Cardiac fibroblast (primary cell): ENCODE results near the gene LURAP1L.

Experiments
- DNase-seq, 2 donors: peaks; one replicate each; pipeline versions ENCODE4 v3.0.0 to v3.0.0-alpha.2; 2010; ENCODE audit warnings: low read depth in 2 of 2
- H3K4me3 ChIP-seq, 2 donors: replicated peaks in 1 of 2; 1 replicate in 1 of 2; 2 replicates in 1 of 2; pipeline ENCODE4 v1.5.1; 2011; ENCODE audit warnings: low read depth in 2 of 2, low read length in 2 of 2, mild to moderate bottlenecking in 2 of 2, moderate library complexity in 1 of 2
- TF ChIP-seq, protein P1 (sequence below): IDR thresholded peaks from one replicate; pipeline ENCODE4 v1.5.1; 2011; ENCODE audit warnings: low read depth, mild to moderate bottlenecking, low read length, inconsistent platforms

The LURAP1L gene

GRCh38 chr9:12784461-12785259 lies 9.8 kb downstream of the LURAP1L start:
- DNase-seq = peak; percentile 58 to 97
- no peak overlapping the region for H3K4me3 ChIP-seq
- TF ChIP-seq, protein P1, sequence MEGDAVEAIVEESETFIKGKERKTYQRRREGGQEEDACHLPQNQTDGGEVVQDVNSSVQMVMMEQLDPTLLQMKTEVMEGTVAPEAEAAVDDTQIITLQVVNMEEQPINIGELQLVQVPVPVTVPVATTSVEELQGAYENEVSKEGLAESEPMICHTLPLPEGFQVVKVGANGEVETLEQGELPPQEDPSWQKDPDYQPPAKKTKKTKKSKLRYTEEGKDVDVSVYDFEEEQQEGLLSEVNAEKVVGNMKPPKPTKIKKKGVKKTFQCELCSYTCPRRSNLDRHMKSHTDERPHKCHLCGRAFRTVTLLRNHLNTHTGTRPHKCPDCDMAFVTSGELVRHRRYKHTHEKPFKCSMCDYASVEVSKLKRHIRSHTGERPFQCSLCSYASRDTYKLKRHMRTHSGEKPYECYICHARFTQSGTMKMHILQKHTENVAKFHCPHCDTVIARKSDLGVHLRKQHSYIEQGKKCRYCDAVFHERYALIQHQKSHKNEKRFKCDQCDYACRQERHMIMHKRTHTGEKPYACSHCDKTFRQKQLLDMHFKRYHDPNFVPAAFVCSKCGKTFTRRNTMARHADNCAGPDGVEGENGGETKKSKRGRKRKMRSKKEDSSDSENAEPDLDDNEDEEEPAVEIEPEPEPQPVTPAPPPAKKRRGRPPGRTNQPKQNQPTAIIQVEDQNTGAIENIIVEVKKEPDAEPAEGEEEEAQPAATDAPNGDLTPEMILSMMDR = no peak

DNA sequence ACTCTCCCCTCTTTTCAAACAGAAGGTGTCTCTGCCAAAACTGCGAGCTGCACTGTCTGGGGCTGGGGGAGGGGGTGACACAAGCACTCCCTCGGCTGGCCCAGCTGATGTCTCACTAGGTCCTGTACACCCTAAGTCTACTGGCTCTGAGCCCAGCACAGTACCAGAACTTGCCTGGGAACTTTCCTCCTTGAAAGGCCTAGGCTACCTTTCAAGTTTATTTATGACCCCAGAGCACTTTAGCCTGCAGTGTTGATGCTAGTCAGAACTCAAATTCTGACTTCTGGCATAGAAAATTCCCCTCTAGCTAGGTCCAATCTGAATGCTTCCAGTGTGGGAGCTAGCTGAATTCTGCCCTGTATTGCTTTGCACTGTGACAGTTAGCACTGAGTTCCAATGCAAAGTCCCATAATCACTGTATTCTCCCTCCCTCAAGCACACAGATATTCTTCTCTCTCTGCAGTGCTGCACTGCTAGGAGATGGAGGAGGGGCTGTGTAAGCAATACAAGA lies 10.5 kb downstream of the LURAP1L start:
- DNase-seq = peak; percentile 28 to 50
- TF ChIP-seq, protein P1 = no peak
- H3K4me3 ChIP-seq = no peak overlapping the region

DNA sequence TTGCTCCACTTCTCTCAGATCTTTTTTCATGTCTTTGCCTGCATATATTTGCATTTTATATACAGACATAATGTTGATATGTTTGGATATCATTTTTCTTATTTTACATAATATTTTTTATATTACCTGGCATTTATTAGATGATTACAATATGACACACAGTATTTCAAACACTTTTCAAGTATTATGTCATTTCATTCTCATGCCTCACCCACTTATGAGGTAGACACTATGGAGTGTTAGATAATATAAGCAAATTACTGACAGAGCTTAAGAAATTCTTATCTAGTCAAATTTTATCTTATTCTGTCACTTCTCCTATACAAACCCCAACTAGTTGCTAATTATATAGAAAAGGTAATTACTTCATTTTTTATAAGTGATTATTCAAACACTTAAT lies 11.1 kb downstream of the LURAP1L start:
- no peak for DNase-seq
- TF ChIP-seq, protein P1 = no peak
- H3K4me3 ChIP-seq = no peak overlapping the region

- TF ChIP-seq, protein P1 = no peak
These were observed 15.2 kb downstream of the LURAP1L start for GRCh38 chr9:12790001-12790400.

GRCh38 chr9:12790883-12791282 lies 16.1 kb downstream of the LURAP1L start:
- H3K4me3 ChIP-seq = no peak overlapping the region
- no peak for DNase-seq
- TF ChIP-seq, protein P1 = no peak

More at GRCh38 chr9:12790001-12790400, 15.2 kb downstream of the LURAP1L start:
- no peak overlapping the region for H3K4me3 ChIP-seq
- DNase-seq = peak in 1 of 2 donors; percentile 38

- TF ChIP-seq, protein P1 = no peak
These were observed 19.4 kb downstream of the LURAP1L start for GRCh38 chr9:12794101-12794799.

More at GRCh38 chr9:12794101-12794799, 19.4 kb downstream of the LURAP1L start:
- H3K4me3 ChIP-seq = no peak overlapping the region
- DNase-seq = peak; percentile 59 to 67
